ENCODE results near the gene ARPC5.

ARPC5 gene

DNA sequence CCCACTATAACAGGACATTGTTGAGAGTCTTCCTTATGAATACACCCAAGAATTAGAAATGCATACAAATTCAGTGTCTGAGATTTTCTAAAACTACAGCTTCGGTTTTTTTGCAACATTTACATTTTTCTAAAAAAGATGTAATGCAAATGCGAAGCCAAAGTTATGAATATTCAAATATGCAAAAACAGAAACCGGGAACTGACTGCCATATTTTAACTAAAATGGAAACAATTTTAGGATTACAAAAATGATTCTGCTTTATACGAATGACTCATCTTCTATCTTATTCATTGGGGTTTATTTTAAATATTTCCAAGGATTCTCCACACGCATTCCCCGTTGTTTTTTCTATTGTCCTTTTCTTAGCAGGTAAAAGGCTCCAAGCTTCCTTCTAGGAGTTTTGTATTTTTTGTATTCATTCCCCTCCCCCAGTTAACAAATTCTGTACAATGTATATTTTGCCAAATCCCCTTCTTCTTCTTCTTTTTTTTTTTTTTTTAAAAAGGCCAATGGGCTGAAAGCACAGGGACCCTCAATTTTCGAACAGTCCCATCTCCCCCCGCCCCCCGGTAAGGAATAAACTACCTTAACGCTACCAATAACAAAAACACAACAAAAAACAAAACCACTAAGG is 1.0 kb downstream of the ARPC5 start:
- Histone ChIP-seq H3K36me3 (ENCODE audit: control insufficient read depth, insufficient read depth, low read length) (no peaks in the 10 kb centered on the region), H3K4me3 (ENCODE audit: low read depth, low read length) (peak overlapping the region; percentile 96), H3K9ac (no peak overlapping the region), H3K27ac (peak overlapping the region; percentile 77), H3K4me2 (ENCODE audit: low read length) (peak overlapping the region; percentile 76), H3K4me1 (no peaks in the 10 kb centered on the region), H2AFZ (no peak overlapping the region), H3K27me3 (ENCODE audit: control insufficient read depth, insufficient read depth, low read length) (no peaks in the 10 kb centered on the region), H3K9me3 (ENCODE audit: control insufficient read depth, low read length) (no peaks in the 10 kb centered on the region), H3K79me2 (no peaks in the 10 kb centered on the region)
- TF ChIP-seq, protein P1, sequence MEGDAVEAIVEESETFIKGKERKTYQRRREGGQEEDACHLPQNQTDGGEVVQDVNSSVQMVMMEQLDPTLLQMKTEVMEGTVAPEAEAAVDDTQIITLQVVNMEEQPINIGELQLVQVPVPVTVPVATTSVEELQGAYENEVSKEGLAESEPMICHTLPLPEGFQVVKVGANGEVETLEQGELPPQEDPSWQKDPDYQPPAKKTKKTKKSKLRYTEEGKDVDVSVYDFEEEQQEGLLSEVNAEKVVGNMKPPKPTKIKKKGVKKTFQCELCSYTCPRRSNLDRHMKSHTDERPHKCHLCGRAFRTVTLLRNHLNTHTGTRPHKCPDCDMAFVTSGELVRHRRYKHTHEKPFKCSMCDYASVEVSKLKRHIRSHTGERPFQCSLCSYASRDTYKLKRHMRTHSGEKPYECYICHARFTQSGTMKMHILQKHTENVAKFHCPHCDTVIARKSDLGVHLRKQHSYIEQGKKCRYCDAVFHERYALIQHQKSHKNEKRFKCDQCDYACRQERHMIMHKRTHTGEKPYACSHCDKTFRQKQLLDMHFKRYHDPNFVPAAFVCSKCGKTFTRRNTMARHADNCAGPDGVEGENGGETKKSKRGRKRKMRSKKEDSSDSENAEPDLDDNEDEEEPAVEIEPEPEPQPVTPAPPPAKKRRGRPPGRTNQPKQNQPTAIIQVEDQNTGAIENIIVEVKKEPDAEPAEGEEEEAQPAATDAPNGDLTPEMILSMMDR (IDR thresholded peaks at IDR 0.05) = no peak

DNA sequence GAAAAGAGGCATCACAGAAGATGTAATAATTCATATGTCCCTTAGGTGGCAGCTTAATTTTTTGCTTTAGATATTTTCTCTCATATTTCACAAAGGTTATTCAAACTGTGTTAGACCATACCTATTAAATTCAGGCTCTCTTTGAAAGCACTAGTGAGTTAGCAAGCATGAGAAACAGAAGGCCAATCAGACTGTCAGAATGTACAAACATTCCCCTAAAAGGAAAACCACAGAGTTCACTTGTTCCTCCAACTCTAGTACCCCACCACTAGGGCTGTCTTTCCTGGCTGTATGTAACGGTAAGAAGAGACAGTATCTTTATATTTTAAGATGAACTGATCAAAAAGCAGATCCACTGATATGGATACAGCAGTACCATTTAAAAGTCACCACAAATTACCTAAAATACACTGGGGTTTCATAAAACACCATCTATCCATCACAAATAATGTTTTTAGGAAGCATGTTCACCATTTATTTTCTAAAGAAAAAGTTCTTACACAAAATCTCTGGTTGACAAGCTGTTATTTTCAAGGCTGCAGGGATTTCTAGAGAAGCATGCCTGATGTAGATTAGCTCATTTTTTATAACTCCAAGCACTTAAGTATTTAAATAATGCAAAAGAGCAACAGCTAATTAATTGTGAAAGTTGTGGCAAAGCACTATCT is 1.8 kb downstream of the ARPC5 start:
- H3K36me3 ChIP-seq (ENCODE audit: control insufficient read depth, insufficient read depth, low read length) = no peaks in the 10 kb centered on the region
- no peaks in the 10 kb centered on the region for H3K4me1 ChIP-seq
- H2AFZ ChIP-seq = no peak overlapping the region
- peak overlapping the region; percentile 96 for H3K4me3 ChIP-seq (ENCODE audit: low read depth, low read length)
- H3K4me2 ChIP-seq (ENCODE audit: low read length) = peak overlapping the region; percentile 48
- peak overlapping the region; percentile 37 for H3K27ac ChIP-seq
- no peaks in the 10 kb centered on the region for H3K27me3 ChIP-seq (ENCODE audit: control insufficient read depth, insufficient read depth, low read length)
- no peak overlapping the region for H3K9ac ChIP-seq
- H3K9me3 ChIP-seq (ENCODE audit: control insufficient read depth, low read length) = no peaks in the 10 kb centered on the region
- TF ChIP-seq, protein P1 (IDR thresholded peaks at IDR 0.05) = peak; percentile 15
- no peaks in the 10 kb centered on the region for H3K79me2 ChIP-seq

DNA sequence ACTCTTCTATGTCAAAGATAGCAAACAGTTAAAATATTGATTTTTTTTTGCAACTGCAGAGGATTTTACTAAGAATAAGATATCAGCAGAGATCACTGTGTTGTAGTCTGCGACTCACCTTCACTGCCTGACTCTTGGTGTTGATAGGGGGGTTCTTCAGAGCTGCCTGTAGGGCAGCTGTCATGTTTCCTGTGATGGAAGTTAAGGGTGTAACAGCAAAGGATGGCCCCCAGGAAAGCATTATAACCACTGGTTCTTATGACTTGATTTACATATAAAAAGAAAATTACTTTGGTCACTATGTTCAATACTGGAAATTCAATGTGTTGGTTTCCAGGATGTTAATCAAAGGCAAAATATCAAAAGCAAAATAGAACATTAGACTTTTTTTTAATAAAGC is 2.6 kb downstream of the ARPC5 start:
- Histone ChIP-seq H3K9me3 (ENCODE audit: control insufficient read depth, low read length) (no peaks in the 10 kb centered on the region), H3K36me3 (ENCODE audit: control insufficient read depth, insufficient read depth, low read length) (no peaks in the 10 kb centered on the region), H3K27me3 (ENCODE audit: control insufficient read depth, insufficient read depth, low read length) (no peaks in the 10 kb centered on the region), H3K79me2 (no peaks in the 10 kb centered on the region), H2AFZ (no peak overlapping the region), H3K4me2 (ENCODE audit: low read length) (peak overlapping the region; percentile 14), H3K4me1 (no peaks in the 10 kb centered on the region), H3K27ac (no peak overlapping the region), H3K4me3 (ENCODE audit: low read depth, low read length) (no peak overlapping the region), H3K9ac (no peak overlapping the region)
- TF ChIP-seq, protein P1 (IDR thresholded peaks at IDR 0.05) = no peak

DNA sequence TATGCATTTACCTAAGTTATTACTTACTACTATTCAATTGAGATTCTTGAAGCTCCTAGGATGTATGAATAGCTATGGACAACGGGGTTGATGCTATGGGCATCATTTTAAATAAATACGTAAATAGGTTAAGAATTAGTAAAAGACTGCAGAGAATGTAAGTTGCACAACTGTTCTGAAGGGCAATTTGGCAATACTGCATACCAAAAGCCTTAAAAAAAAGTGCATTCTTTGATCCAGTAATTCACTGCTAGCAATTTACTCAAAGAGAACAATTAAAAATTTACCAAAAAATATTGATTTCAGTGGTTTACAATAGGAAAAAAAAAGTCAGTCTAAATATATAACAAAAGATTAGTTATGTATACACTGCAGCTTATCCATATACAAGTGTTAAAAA is 3.5 kb downstream of the ARPC5 start:
- Histone ChIP-seq H3K9me3 (ENCODE audit: control insufficient read depth, low read length) (no peaks in the 10 kb centered on the region), H3K4me3 (ENCODE audit: low read depth, low read length) (peak overlapping the region; percentile 14), H3K27me3 (ENCODE audit: control insufficient read depth, insufficient read depth, low read length) (no peaks in the 10 kb centered on the region), H3K79me2 (no peaks in the 10 kb centered on the region), H3K4me2 (ENCODE audit: low read length) (no peak overlapping the region), H2AFZ (no peak overlapping the region), H3K27ac (no peak overlapping the region), H3K9ac (no peak overlapping the region), H3K36me3 (ENCODE audit: control insufficient read depth, insufficient read depth, low read length) (no peaks in the 10 kb centered on the region), H3K4me1 (no peaks in the 10 kb centered on the region)
- TF ChIP-seq, protein P1 (IDR thresholded peaks at IDR 0.05) = no peak

DNA sequence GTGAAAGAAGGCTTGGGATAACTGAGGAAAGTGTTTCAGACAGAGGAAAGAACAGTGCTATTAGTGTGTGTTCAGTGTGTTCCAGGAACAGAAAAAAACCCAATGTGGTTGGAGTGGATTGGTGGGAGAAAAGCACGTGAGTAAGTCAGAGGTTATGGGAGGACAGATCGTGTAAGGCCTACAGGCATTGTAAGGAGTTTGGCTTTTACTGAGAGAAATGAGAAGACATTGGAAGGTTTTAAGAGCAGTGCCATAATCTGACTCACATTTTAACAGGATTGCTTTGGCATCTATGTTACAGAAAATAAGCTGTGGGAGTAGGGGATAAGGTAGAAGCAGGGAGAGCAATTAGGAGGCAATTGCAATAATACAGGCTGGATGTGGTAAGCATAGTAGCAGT is 4.8 kb downstream of the ARPC5 start:
- TF ChIP-seq, protein P1 (IDR thresholded peaks at IDR 0.05) = no peak
- Histone ChIP-seq H3K9me3 (ENCODE audit: control insufficient read depth, low read length) (no peaks in the 10 kb centered on the region), H2AFZ (no peak overlapping the region), H3K27ac (peak overlapping the region; percentile 24), H3K79me2 (no peaks in the 10 kb centered on the region), H3K9ac (no peak overlapping the region), H3K4me3 (ENCODE audit: low read depth, low read length) (no peak overlapping the region), H3K4me1 (peaks cover 2% of the 10 kb centered on the region), H3K4me2 (ENCODE audit: low read length) (no peak overlapping the region), H3K36me3 (ENCODE audit: control insufficient read depth, insufficient read depth, low read length) (no peaks in the 10 kb centered on the region), H3K27me3 (ENCODE audit: control insufficient read depth, insufficient read depth, low read length) (no peaks in the 10 kb centered on the region)

Data from parathyroid adenoma (tissue), 2 donors.